Airway epithelial cell (primary cell): ENCODE measurements around the gene SHMT1. TPM values are rescaled to one million over a fixed set of nuclear protein-coding genes. Genes with fewer than 3 reads are reported as not detected.

ENCODE experiments used
- total RNA-seq: library from RNA; depleted of rRNA; stranded (reverse); fragments of >200 nt; gene quantifications from 2 replicates; pipeline ENCODE4 v1.2.3, GENCODE V29; 2015

The SHMT1 gene
- 36.6 and 37.3 TPM in 2 replicates for total RNA-seq

DNA sequence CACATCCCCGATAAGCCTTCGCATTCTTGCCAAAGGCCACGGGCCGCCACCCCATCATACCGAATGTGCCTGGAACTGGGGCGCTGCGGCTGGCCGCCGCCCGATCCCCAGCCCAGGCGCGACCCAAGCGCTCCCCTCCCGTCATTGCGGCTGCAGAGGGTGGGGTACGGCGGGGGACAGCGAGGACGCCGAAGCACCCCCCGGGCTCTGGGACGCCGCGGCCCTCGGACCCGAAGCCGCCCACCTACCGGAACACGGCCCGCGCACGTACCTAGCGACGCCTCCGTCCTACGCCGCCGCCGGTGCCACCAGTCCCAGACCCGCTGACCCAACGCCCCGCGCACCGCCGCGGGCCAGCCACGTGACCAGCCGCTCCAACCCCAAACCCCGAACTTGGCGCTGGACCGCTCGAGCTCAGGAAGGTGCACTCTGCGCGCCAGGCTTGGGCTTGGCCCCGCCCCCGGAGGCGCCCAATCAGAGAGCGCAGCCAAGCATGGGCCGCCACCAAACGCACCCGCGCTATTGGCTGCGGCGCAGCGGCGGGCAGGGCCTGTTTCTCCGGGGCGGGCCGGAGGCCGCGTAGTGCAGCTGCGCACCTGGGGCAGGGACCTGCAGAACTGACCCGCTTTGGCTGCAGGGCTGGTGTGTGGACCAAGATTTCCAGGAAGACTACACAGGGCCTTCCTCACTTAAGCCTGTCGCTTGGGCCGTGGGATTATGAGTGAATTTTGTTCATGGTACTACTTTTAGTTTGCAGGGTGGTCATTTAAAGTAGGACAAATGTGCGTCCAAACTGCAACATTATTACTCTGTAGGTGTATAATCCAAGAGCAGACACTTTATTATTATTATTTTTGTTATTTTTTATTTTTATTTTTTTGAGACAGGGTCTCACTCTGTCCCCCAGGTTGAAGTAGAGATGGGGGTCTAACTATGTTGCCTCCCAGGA is at the start of gene SHMT1:
TSS of gene SHMT1 (minus strand) at position 450 of the 949 bp plus-strand sequence. CDS start 7,569 bp downstream, outside the sequence.

GRCh38 chr17:18377437-18378204 is 14.3 kb upstream of the SHMT1 start, which contains the start of gene EVPLL:
Gene EVPLL, plus strand, starts transcription at chr17:18377778. Its CDS starts 3,160 bp downstream, at chr17:18380938.

DNA sequence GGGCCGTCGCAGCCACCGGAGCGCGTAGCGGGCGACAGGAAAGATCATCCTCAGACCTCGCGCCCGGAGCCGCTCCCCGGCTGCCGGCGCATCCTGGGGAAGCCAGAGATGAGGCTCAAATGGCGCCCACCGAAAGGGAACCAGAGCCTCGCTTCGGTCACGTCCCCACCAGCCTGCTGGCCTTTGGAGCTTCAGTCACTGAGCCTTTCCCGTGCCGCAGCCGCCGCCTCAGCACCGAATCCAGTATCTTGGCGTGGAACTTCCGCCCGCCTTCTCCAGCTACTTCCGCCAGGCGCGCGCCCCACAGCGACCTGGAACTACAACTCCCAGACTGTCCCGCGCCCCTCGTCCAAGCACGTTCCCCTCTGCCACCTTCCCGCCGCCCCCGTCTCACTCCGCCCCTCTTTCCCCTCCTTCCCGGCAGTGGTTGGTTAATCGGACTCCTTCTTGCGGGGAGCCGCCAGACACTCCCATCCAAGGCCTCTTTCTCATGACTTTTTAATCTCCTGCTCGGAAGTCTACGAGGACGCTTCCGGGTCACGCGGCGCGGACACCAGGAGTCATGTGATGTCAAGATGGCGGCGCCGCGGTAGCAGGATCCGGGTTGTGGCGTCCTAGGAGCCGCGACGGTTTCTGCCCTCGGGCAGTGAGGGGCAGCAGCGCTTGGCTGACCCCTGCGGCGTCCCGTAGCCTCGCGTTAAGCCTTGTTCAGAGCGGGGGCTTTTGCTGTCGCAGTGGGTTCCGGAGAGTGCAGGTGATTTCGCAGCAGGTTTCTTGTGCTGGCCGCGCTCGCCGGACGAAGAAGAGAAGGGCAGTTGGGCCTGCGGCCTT is 48.4 kb downstream of the SHMT1 start, which contains the start of the genes SMCR8 and TOP3A:
TSS of gene SMCR8 (plus strand) at position 563 of the 831 bp plus-strand sequence. CDS start 497 bp downstream, outside the sequence.
TSS of gene TOP3A (minus strand) at position 264 of the 831 bp plus-strand sequence. CDS start at position 48, 216 bp downstream.

Other genes starting within 250 kb of the SHMT1 start
- gene ALKBH5, start 179.7 kb downstream of the SHMT1 start, total RNA-seq = 74.3 and 101 TPM in 2 replicates
- 36.0 and 44.9 TPM in 2 replicates for gene LLGL1, start 137.9 kb downstream of the SHMT1 start, total RNA-seq
- 275 and 343 TPM in 2 replicates for gene FLII, start 104.8 kb downstream of the SHMT1 start, total RNA-seq
- 13.2 and 14.1 TPM in 2 replicates for gene MIEF2, start 102.9 kb downstream of the SHMT1 start, total RNA-seq
- 19.9 and 26.6 TPM in 2 replicates for gene TOP3A, start 48.6 kb downstream of the SHMT1 start, total RNA-seq
- gene SMCR8, start 48.3 kb downstream of the SHMT1 start, total RNA-seq = 6.5 and 9.1 TPM in 2 replicates
- 1.8 and 1.9 TPM in 2 replicates for gene EVPLL, start 14.2 kb upstream of the SHMT1 start, total RNA-seq
- 0.65 and 1.6 TPM in 2 replicates for gene LGALS9C, start 113.2 kb upstream of the SHMT1 start, total RNA-seq